ENCODE measurements around the gene KCNF1. TPM values are rescaled to one million over a fixed set of nuclear protein-coding genes. Genes with fewer than 3 reads are reported as not detected.

KCNF1 gene
- polyA plus RNA-seq, 3 donors: not detected

GRCh38 chr2:10876963-10877362 is 34.8 kb upstream of the KCNF1 start:
- H3K36me3 ChIP-seq (replicated peaks in 1 of 2; ENCODE audit: control insufficient read depth in 1 of 2, insufficient read depth in 2 of 2, low read length in 2 of 2): no peaks in the 10 kb centered on the region
- no peak for TF ChIP-seq CTCF (IDR thresholded peaks at IDR 0.05)
- peaks cover 46% of the 10 kb centered on the region for H3K4me1 Mint-ChIP-seq
- 100% methylated on average over 1 of the region's 2 CpGs for WGBS (ENCODE audit: insufficient coverage)
- H3K27ac Mint-ChIP-seq: peak overlapping the region in 5 of 7 donors; percentile 77 to 94 (median 89)
- no peak for DNase-seq
- H3K27me3 ChIP-seq (ENCODE audit: control insufficient read depth in 2 of 2, insufficient read depth in 2 of 2, low read length in 2 of 2): peaks cover 0 to 10% of the 10 kb centered on the region in 2 donors
- no peak overlapping the region for H3K9ac ChIP-seq (ENCODE audit: insufficient read depth, low read length, poor library complexity, severe bottlenecking)
- H3K9me3 ChIP-seq (replicated peaks in 1 of 2; ENCODE audit: control insufficient read depth in 1 of 2, insufficient read depth in 1 of 2, low read length in 2 of 2): no peaks in the 10 kb centered on the region
- no peak overlapping the region for H3K4me3 ChIP-seq (replicated peaks in 1 of 3; ENCODE audit: low read depth in 2 of 3, low read length in 3 of 3)
- peaks cover 24 to 35% of the 10 kb centered on the region in 2 donors for H3K4me1 ChIP-seq (ENCODE audit: control insufficient read depth in 1 of 2, insufficient read depth in 2 of 2, low read length in 2 of 2)
- H3K36me3 Mint-ChIP-seq: no peaks in the 10 kb centered on the region
- no peaks in the 10 kb centered on the region for H3K79me2 ChIP-seq (ENCODE audit: insufficient read depth, low read length)
- peak overlapping the region in 1 of 2 donors; percentile 21 for H3K4me3 Mint-ChIP-seq
- peaks cover 0 to 18% (median 11%) of the 10 kb centered on the region in 3 donors for H3K27me3 Mint-ChIP-seq (ENCODE audit: low read depth in 3 of 3)
- H3K9me3 Mint-ChIP-seq: peaks cover 5 to 12% (median 7%) of the 10 kb centered on the region in 7 donors
- intact Hi-C loops (cut with micrococcal nuclease): no loop called here
- H4K20me1 ChIP-seq (ENCODE audit: insufficient read depth, low read length): no peaks in the 10 kb centered on the region
- no peak overlapping the region for H3K4me2 ChIP-seq (replicated peaks; ENCODE audit: extremely low read depth, low read length, poor library complexity, severe bottlenecking)
- peak overlapping the region in 1 of 2 donors; percentile 47 for H3K27ac ChIP-seq (ENCODE audit: low read depth in 1 of 2, low read length in 2 of 2)
- no peak overlapping the region for H2AFZ ChIP-seq (ENCODE audit: insufficient read depth, low read depth, low read length, poor library complexity, severe bottlenecking)

- H3K4me3 Mint-ChIP-seq: peak overlapping the region; percentile 45 to 90
- Histone ChIP-seq H3K4me1 (ENCODE audit: control insufficient read depth in 1 of 2, insufficient read depth in 2 of 2, low read length in 2 of 2) (peaks cover 24 to 35% of the 10 kb centered on the region in 2 donors), H2AFZ (ENCODE audit: insufficient read depth, low read depth, low read length, poor library complexity, severe bottlenecking) (no peak overlapping the region), H3K4me3 (replicated peaks in 1 of 3; ENCODE audit: low read depth in 2 of 3, low read length in 3 of 3) (no peak overlapping the region), H3K27ac (ENCODE audit: low read depth in 1 of 2, low read length in 2 of 2) (peak overlapping the region in 1 of 2 donors; percentile 3), H3K79me2 (ENCODE audit: insufficient read depth, low read length) (no peaks in the 10 kb centered on the region), H3K4me2 (replicated peaks; ENCODE audit: extremely low read depth, low read length, poor library complexity, severe bottlenecking) (peak overlapping the region; percentile 27), H3K9ac (ENCODE audit: insufficient read depth, low read length, poor library complexity, severe bottlenecking) (no peak overlapping the region), H4K20me1 (ENCODE audit: insufficient read depth, low read length) (no peaks in the 10 kb centered on the region), H3K9me3 (replicated peaks in 1 of 2; ENCODE audit: control insufficient read depth in 1 of 2, insufficient read depth in 1 of 2, low read length in 2 of 2) (no peaks in the 10 kb centered on the region), H3K27me3 (ENCODE audit: control insufficient read depth in 2 of 2, insufficient read depth in 2 of 2, low read length in 2 of 2) (peaks cover 0 to 5% of the 10 kb centered on the region in 2 donors), H3K36me3 (replicated peaks in 1 of 2; ENCODE audit: control insufficient read depth in 1 of 2, insufficient read depth in 2 of 2, low read length in 2 of 2) (no peaks in the 10 kb centered on the region)
- intact Hi-C loops (cut with micrococcal nuclease): no loop called here
- 25% methylated on average over 9 of the region's 11 CpGs for WGBS (ENCODE audit: insufficient coverage)
- peak overlapping the region; percentile 46 to 93 (median 87) for H3K27ac Mint-ChIP-seq
- peaks cover 0 to 6% (median 2%) of the 10 kb centered on the region in 7 donors for H3K9me3 Mint-ChIP-seq
- peaks cover 0 to 16% (median 14%) of the 10 kb centered on the region in 3 donors for H3K27me3 Mint-ChIP-seq (ENCODE audit: low read depth in 3 of 3)
- peaks cover 0 to 3% of the 10 kb centered on the region in 2 donors for H3K36me3 Mint-ChIP-seq
- TF ChIP-seq CTCF (IDR thresholded peaks at IDR 0.05): no peak
- peaks cover 48% of the 10 kb centered on the region for H3K4me1 Mint-ChIP-seq
- peak in 2 of 3 donors; percentile 19 to 75 for DNase-seq
Measured at GRCh38 chr2:10877651-10878111, 34.1 kb upstream of the KCNF1 start.

Data from CD14-positive monocyte (primary cell).